ENCODE results near the gene CBX2. TPM values are rescaled to one million over a fixed set of nuclear protein-coding genes. Genes with fewer than 3 reads are reported as not detected.
"Not testable (repeated sequence)": the region's sequence is repeated elsewhere in the genome, so short reads cannot be mapped to it uniquely, and the experiment has no call there.

The CBX2 gene
- total RNA-seq, 1 donor from 2014 or later = 7.6 TPM

GRCh38 chr17:79742951-79743476 is 34.9 kb upstream of the CBX2 start:
- intact Hi-C loops (cut with micrococcal nuclease) = loop anchor here (1.0 kb wide), 1 partner anchor 249 kb away; no protein-coding TSS in a partner anchor

GRCh38 chr17:79743614-79744013 is 34.3 kb upstream of the CBX2 start:
- intact Hi-C loops (cut with micrococcal nuclease) = no loop called here

DNA sequence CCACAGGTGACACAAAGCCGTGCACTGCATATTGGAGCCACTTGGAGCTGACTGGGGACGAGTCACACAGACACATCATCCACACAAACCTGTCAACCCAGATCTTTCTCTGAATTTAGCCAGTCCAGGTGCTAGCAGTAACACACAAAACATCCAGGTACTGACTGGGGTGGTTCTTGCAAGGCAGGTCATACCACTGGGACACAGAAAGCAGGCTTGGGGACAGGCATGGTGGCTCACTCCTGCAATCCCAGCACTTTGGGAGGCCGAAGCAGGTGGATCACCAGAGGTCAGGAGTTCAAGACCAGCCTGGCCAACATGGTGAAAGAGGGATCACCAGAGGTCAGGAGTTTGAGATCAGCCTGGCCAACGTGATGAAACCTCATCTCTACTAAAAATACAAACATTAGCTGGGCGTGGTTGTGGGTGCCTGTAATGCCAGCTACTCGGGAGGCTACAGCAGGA is 32.3 kb upstream of the CBX2 start:
- intact Hi-C loops (cut with micrococcal nuclease) = loop anchor here (2.0 kb wide), 2 partner anchors 51 to 93 kb away; partner anchors contain the start of genes CBX4 and CBX8

- intact Hi-C loops (cut with micrococcal nuclease) = loop anchor here (2.0 kb wide), 2 partner anchors 50 to 92 kb away; partner anchors contain the start of genes CBX4 and CBX8
Measured at GRCh38 chr17:79746889-79747507, 30.9 kb upstream of the CBX2 start.

DNA sequence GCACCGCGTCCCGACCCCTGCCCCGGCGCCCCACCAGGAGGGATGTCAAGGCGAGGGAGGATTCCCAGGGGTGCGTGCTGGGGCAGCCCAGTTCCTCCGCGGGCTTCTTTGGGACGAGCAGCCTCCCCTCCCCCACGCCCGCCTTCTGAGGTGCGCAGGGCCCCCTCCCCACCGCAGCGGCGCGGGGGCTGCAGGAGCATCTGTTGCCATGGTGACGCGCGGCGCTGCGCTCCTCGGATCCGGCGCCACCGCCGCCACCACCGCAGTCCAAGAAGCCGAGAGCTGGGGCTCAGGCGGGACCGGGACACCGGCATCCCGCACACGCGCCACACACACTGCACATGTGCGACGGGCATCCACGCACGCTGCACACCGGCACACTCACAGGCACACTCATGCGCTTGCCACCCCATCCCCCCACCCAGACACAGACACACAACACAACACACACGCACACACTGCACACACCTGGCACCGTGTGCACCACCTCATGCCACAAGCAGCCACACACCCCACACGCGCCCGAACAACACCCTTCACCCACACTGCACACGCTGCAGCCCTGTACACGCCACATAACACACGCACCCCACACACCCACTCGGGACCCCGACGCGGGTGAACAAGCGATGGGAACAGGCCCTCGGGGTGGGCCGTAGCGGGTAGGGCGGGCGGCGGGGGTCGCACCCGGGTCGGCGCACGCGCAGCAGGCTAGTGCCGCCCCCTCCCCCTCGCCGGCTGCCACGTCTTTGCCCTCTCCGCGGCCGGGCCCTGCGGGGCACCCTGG is 30.2 kb upstream of the CBX2 start:
- intact Hi-C loops (cut with micrococcal nuclease) = loop anchor here (2.0 kb wide), 2 partner anchors 49 to 91 kb away; partner anchors contain the start of genes CBX4 and CBX8

GRCh38 chr17:79748295-79749099 is 29.5 kb upstream of the CBX2 start:
- intact Hi-C loops (cut with micrococcal nuclease) = no loop called here

GRCh38 chr17:79749156-79749815 is 28.7 kb upstream of the CBX2 start:
- intact Hi-C loops (cut with micrococcal nuclease) = no loop called here

GRCh38 chr17:79749958-79750357 is 28.0 kb upstream of the CBX2 start:
- intact Hi-C loops (cut with micrococcal nuclease) = no loop called here

DNA sequence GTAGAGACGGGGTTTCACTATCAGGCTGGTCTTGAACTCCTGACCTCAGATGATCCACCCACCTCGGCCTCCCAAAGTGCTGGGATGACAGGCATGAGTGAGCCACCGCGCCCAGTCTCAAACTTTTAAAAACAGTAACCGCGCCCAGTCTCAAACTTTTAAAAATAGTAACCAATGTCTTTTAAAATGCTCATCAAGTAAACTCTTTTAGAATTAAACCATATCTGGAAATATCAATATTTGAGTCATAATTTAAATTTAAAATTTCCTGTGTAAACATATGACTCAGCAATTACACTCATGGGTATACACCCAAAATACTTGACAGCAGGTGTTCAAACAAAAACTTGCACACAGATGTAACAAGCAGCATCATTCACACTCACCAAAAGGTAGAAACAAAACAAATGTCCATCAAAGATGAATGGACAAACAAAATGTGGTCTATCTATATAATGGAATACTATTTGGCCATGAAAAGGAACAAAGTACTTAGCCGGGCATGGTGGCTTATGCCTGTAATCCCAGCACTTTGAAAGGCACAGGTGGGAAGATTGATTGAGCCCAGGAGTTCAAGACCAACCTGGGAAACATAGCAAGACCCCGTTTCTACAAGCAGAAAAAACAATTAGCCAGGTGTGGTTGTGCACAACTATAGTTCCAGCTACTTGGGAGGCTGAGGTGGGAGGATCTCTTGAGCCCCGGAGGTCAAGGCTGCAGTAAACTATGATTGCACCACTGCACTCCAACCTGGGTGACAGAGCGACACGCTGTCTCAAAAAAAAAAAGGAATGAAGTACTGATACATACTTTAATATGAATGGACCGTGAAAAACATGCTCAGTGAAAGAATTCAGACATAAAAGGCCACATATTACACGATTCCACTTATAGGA is 27.1 kb upstream of the CBX2 start:
- intact Hi-C loops (cut with micrococcal nuclease) = no loop called here

DNA sequence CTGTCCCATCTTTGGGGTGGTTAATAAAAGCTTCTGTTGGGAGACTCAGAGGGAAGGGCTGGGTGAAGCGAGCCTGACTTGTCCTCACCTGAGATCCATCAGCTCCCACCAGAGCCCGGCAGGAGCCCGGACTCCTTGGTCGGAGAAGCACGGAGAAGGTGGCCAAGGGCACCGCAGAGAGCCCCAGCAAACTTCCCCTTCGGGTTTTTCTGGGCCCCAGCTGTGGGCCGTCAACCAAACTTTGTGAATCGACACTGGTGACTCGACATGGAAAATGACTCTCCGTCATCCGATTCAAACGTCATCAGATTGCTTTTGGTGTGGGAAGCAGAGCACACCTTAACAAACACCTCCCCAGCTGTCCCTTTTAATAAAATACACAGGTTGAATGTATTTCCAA is 25.8 kb upstream of the CBX2 start:
- intact Hi-C loops (cut with micrococcal nuclease) = no loop called here

DNA sequence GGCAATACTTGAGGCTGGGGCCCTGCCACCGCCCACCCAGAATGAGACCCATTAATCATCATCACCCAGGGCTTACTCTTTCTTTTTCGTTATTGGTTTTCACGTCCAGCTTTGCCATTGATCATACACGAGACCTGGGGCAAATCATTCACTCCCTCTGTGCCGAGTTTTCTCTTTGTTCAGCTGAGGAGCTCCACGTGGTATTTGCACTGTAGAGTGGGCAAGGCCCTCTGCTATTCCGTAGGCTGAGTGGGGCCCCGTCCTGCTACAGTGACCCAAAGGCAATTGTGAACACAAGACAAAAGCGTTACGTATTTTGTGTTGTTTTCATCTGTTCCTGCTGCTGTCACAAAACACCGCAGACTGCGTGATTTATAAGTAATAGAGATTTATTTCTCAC is 23.6 kb upstream of the CBX2 start:
- intact Hi-C loops (cut with micrococcal nuclease) = no loop called here

- intact Hi-C loops (cut with micrococcal nuclease) = not testable (repeated sequence)
Measured at GRCh38 chr17:79754903-79755302, 23.0 kb upstream of the CBX2 start.

DNA sequence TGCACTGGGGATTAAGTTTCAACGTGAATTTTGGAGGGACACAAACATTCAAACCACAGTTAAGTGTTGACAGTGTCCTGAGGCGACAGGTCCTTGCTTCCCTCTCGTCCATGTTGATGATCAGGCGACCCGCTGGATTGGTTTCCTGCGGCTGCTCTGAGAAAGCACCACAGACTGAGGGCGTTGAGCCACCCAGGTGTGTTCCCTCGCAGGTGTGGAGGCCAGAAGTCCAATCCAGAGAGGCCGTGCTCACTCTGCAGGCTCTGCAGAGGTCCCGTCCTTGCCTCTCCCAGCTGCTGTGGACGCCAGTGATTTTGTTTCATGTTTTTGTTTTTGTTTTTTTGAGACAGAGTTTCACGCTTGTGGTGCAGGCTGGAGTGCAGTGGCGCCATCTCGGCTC is 22.4 kb upstream of the CBX2 start:
- intact Hi-C loops (cut with micrococcal nuclease) = no loop called here

GRCh38 chr17:79757140-79757745 is 20.7 kb upstream of the CBX2 start:
- intact Hi-C loops (cut with micrococcal nuclease) = no loop called here

DNA sequence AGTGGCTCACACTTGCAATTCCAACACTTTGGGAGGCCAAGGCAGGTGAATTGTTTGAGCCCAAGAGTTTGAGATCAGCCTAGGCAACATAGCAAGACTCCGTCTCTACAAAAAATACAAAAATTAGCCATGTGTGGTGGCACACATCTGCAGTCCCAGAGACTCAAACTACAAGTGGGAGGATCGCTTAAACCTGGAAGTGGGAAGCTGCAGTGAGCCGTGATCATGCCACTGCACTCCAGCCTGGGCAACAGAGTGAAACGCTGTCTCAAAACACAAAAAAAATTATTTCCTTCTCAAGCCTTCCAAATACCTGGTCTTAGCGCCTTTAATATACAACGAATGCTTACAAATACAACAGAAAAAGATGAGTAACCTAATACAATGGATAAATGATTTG is 19.7 kb upstream of the CBX2 start:
- intact Hi-C loops (cut with micrococcal nuclease) = no loop called here

GRCh38 chr17:79760197-79760906 is 17.6 kb upstream of the CBX2 start:
- intact Hi-C loops (cut with micrococcal nuclease) = no loop called here

DNA sequence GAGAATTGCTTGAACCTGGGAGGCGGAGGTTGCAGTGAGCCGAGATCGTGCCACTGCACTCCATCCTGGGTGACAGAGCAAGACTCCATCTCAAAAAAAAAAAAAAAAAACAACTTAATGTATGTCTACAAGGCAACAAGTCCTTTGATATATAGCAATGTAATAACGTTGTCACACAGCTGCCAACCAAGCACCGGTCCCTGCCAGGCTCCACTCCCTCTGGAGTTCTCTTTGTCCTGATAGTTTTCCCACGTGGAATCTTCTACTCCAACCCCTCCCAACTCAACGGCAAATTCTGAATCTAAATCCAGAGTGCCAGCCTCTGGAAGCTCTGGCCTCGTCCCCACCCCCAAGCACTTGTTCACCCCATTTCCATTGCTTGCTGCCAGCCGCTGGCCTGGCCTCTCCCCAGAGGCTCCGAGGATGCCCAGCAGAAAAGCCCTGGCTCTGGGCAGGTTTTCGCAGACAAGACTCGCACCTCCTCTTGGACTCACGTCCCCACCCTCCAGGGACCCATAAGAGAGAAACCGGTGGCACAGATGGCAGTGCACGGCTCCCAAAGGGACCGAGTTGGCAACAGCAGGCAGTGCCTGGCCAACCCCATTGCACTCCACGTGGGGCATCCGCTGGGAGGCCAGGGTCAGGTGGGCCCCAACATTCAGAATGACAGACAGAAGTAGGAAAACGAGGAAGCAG is 15.9 kb upstream of the CBX2 start:
- intact Hi-C loops (cut with micrococcal nuclease) = no loop called here

DNA sequence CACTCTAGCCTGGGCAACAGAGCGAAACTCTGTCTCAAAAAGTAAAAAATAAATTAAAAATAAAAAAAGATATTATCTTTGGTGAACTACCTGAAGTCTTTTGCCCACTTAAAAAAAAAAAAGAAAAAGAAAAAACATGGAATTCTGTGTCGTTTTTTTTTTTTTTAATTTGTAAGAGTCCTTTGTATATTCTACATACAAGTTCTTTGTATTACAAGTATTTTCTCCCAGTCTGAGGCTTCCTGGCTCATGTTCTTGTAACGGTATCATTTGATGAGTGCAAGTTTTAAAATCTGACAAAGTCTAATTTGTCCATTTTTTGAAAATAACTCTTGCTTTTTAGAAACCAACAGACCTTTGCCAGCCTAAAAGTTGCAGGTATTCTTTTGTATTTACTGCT is 12.2 kb upstream of the CBX2 start:
- intact Hi-C loops (cut with micrococcal nuclease) = no loop called here
